ENCODE measurements around the gene ANKH.

GRCh38 chr5:14882658-14883580 is 11.3 kb upstream of the ANKH start:
- TF ChIP-seq, protein P1, sequence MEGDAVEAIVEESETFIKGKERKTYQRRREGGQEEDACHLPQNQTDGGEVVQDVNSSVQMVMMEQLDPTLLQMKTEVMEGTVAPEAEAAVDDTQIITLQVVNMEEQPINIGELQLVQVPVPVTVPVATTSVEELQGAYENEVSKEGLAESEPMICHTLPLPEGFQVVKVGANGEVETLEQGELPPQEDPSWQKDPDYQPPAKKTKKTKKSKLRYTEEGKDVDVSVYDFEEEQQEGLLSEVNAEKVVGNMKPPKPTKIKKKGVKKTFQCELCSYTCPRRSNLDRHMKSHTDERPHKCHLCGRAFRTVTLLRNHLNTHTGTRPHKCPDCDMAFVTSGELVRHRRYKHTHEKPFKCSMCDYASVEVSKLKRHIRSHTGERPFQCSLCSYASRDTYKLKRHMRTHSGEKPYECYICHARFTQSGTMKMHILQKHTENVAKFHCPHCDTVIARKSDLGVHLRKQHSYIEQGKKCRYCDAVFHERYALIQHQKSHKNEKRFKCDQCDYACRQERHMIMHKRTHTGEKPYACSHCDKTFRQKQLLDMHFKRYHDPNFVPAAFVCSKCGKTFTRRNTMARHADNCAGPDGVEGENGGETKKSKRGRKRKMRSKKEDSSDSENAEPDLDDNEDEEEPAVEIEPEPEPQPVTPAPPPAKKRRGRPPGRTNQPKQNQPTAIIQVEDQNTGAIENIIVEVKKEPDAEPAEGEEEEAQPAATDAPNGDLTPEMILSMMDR (IDR thresholded peaks at IDR 0.05; ENCODE audit: borderline replicate concordance, extremely low read depth, low read length, poor library complexity, severe bottlenecking): no peak
- TF ChIP-seq EZH2 (IDR thresholded peaks at IDR 0.05; ENCODE audit: borderline replicate concordance, low read depth, low read length, severe bottlenecking): no peak

Measured in DND-41 (cell line).